M059J (cell line): ENCODE results near the gene CNTF. TPM values are rescaled to one million over a fixed set of nuclear protein-coding genes. Genes with fewer than 3 reads are reported as not detected.
A peak's percentile ranks its signal among the peaks of the same experiment; 100 is the strongest.
"Not testable (repeated sequence)": the region's sequence is repeated elsewhere in the genome, so short reads cannot be mapped to it uniquely, and the experiment has no call there.

Experiments used
- DNase-seq: peaks from one replicate; pipeline ENCODE4 v3.0.0-alpha.2; 2012; ENCODE audit warnings: low read depth
- total RNA-seq: library from RNA; depleted of rRNA; stranded (reverse); fragments of >200 nt; shearing (Covaris generic); gene quantifications from 2 replicates; pipeline ENCODE4 v1.2.3, GENCODE V29; 2014; rRNA removed

Gene CNTF, protein sequence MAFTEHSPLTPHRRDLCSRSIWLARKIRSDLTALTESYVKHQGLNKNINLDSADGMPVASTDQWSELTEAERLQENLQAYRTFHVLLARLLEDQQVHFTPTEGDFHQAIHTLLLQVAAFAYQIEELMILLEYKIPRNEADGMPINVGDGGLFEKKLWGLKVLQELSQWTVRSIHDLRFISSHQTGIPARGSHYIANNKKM
- 0.17 and 0.89 TPM in 2 replicates for total RNA-seq

DNA sequence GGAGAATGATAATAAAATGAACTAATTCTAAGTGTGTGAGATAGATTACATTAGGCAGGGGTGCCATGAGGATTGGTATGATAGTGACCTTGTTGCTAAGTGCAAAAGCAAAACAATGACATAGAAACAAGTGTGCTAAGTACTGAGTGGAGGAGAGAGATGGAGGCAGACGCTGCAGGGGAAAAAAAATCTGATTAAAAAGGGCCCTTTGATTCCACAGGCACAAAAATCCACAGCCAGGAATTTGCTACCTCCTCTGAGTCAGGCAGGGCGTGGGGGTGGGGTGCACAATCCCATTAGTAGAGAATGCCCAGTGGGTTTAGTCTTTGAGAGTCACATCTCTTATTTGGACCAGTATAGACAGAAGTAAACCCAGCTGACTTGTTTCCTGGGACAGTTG lies at the start of gene CNTF:
Gene CNTF (plus strand): TSS at position 322 of the 400 bp plus-strand sequence. CDS start 88 bp downstream, outside the sequence.
- DNase-seq = no peak

DNA sequence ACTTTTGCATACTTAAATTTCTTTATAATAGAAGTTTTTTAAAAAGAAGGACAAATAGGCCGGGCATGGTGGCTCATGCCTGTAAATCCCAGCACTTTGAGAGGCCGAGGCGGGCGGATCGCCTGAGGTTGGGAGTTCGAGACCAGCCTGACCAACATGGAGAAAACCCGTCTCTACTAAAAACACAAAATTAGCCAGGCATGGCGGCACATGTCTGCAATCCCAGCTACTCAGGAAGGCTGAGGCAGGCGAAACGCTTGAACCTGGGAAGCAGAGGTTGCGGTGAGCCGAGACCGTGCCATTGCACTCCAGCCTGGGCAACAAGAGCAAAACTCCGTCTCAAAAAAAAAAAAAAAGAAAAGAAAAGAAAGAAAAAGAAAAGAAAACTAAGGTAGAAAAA lies 49.6 kb upstream of the CNTF start:
- not testable (repeated sequence) for DNase-seq

DNA sequence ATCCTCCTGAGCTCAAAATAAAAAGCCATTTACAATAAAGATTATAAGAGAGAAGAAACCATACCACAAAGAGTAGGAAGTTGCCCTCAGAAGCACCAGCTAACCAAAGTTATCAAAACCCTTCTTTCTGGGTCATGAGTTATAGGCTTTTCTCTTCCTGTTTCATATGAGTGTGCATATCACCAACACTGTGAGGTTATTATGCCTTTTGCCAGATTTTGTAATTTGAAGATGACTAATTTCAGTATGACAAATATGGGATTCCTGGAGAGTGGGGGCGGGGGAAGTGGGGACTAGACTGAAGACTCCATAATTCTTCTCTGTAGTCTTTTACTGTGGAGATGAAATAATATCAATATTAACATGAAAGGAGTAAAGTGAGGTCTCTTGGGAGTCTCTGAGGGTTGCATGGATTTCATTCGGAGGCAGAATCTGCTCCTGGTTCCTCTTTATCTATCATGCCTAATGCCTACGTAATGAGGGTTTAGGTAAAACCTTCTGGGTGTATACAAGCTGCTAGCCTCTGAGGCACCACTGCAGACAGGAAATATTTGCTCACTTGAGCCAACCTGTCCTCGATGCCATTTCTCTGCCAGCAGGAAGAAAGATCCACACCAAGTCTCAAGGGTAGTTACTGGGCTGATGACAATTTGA lies 48.9 kb upstream of the CNTF start:
- peak; percentile 91 for DNase-seq

DNA sequence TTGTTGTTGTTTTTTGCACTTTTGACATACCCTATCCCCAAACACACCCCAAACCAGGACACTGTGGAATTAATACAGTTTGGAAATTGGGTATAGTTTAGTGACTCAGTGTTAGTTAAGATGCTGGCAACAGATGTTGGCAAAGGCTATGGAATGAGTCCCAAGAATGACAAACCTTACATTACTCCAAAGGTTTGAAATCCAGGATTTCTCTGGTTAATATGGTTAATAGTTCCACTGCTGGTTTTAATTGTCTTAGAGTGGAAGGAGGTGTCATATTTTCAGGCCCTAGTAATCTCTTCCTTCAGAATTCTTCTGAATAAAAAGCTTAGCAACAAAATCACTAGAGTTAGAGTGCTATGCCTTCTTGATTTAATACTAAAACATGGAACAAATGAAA lies 47.6 kb upstream of the CNTF start:
- peak; percentile 60 for DNase-seq

DNA sequence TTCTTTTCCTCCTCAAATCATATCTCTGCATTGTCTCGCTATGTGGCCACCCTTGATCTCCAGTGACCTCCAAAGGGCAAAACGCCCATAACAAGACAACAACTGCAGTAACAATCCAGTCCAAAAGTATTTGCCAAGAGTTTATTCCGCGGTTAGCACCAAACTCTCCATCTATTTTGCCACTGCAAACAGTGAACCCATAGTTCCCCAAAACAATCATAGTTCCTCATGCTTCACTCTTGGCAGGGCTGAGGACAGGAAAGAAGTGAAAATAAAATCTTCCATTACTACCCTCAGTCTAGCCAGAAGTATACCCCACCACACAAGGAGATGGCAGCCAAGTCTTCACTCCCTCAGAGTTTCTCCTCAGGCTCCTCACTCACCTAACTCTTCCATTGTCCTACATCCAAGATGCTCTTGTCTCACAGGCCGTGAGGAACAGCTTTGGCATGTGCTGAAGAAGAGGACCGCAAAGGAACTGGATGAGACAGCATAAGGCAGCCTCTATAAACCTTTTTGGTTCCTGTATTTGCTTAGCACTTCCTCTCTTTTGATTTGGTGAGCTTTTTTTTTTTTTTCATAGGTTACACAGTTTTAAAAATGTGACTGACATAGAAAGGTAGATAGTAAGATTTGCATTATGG lies 47.0 kb upstream of the CNTF start, which contains the start of gene LPXN:
Gene LPXN (minus strand): TSS at position 480 of the 644 bp plus-strand sequence. CDS start 84 bp downstream, at position 396.
- DNase-seq = peak; percentile 86

DNA sequence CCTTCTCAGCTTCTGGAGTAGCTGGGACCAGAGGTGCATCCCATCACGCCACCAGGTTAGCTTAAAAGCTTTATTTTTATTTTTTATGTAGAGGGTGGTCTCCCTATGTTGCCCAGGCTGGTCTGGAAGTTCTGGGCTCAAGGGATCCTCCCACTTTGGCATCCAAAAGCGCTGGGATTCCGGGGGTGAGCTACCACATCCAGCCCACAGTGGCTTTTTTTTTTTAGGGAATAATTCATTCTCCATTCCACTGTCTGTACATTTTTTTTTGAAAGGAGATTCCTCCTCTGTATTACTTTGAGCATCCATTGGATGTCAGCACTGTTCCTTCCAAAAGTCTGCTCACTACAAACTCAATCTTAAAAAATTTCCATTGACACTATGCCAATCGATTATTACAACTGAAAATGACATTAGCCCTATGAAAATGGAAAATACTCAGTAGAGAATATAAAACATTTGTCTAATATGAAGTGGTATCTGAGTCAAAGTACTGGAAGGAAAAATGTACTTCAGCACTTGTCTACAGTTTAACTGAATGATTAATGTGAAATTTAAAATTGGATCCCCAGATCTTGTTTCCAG lies 45.5 kb upstream of the CNTF start:
- DNase-seq = peak; percentile 57

DNA sequence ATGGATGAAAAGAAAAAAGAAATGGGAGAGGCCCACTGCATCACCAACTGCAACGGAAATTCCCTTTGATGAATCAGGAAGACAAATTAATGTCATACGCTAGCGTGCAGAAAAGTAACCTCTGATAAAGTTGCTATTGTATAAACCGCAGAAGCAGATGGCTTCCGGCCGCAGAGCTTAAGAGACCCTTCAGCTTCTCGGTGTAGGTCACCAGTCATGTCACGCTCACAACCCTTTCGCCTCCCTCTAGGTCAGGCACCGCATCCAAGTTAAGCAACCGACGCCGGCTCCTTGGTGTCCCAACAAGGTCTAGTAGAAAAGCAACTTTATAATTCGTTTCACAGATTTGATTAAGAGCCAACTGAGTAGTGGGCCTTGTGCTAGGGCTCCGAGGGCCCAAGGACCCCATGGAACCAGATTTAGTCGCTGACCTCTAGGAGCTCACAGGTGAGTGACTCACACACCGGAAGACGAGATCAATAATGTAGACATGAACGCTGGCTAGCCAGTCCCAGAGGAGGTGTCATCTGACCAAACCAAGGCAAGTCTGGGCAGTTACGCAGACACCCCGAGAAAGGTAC lies 44.8 kb upstream of the CNTF start:
- peak; percentile 93 for DNase-seq

DNA sequence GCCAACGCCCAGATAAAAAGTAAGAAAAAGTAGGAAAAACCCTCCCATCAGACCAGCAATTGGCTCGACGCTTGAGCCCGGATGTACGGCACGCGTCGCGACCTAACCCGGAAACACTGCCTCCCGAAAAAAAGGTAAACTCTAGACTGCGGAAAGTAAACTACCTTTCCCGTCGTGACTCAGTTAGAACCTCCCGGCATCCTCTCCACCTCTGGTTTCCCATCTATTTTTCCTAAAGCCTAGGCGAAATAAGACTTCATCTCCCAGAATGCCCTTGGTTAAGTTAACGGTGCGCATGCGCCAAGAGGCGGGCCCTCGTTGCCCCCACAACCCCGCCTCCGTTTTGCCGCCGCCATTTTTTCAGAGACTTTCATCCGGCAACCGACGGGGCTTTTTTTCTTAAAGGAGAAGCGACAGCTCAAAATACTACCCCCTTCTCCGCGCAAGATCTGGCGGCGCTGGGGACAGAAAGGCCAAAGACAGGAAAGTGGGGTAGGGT lies 44.3 kb upstream of the CNTF start:
- peak; percentile 99 for DNase-seq

DNA sequence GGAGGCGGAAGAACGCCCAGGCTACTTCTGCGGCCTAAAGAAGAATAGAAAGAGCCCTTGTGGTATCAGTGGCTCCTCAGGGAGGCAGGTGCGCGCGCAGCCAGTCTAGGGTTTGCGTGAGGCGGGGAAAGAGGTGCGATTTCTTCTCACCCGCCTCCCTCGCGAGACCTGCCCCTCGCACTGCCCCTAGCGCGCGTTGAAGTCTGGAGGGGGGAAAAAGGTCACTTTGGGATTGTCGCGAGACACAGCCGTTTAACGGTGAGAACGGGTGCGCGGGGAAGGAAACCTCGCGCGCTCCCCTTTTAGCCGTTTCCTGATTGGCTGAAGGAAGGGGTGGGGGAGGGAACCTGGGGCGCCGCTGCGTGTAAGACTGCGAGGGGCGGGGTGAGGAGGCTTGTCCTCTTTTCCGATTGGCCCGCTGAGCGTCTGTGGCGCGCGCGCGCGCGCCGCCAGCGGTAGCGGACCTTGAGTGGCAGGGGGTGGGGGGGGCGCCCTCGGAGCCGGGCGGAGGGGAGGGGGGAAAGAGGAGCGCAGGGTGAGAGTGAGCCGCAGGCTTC lies 43.8 kb upstream of the CNTF start, which contains the start of gene ZFP91:
Gene ZFP91 (plus strand): TSS at position 429 of the 557 bp plus-strand sequence. CDS start 219 bp downstream, outside the sequence.
- DNase-seq = peak; percentile 98

DNA sequence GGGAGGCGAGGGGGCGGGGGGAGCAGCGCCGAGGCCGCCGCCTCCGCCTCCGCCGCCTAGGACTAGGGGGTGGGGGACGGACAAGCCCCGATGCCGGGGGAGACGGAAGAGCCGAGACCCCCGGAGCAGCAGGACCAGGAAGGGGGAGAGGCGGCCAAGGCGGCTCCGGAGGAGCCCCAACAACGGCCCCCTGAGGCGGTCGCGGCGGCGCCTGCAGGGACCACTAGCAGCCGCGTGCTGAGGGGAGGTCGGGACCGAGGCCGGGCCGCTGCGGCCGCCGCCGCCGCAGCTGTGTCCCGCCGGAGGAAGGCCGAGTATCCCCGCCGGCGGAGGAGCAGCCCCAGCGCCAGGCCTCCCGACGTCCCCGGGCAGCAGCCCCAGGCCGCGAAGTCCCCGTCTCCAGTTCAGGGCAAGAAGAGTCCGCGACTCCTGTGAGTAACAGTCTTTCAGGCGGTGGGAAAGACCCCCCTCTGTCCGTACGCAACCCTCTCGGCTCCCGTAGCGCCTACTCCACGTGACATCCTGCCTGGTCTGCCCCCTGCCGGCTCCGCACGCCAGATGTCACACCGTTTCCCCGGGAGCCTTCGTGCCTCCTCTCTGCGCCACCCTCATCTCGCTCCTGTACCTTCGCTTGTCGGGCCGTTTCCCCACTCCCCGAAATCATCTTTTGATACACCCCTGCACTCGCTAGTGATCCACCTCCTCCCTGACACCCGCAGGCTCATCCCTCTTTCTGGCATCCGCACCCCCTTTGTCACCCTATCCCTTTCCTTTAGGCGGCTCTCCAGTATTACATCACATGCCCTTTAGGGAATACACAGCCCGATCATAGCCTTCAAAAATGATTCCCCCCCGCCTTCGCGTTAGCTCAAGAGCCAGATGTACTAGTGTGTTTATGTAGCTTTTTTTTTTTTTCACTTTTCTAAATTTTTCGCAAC lies 43.0 kb upstream of the CNTF start:
- DNase-seq = peak; percentile 86

DNA sequence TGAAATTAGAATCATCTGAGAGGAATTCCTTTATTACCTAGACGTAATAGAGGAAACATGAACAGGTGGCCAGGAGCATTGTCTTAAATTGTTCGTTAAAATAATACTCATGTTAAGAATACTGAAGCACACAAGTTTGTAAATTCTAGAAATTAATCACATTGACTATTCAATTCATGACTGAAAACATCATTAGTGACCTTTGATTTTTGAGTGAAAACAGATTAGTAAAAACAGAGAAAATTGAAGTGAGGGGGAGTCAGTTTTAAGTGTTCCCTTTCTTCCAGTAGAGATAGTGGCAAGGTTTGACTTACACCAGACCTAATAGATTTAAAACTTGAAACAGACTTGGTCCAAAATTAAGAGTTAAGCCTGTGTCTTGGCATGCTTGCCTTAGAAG lies 42.2 kb upstream of the CNTF start:
- no peak for DNase-seq

DNA sequence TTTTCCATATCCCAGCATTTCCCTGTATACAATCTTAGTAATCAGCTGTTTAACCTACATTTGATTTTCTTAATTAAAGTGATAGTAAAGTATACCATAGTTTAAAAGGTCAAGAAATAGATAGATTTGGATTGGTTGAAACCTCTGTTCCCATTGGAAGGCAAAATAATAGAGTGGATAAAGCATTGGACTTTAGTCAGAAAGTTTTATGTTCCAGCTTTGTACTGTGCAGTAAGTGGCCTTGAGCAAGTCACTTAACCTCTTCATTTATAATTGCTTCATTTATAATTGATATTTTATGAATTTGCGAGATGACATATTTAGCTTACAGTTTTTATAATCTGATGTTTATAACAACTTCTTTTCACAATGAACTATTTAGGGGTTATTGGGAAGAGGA lies 40.0 kb upstream of the CNTF start:
- DNase-seq = no peak

DNA sequence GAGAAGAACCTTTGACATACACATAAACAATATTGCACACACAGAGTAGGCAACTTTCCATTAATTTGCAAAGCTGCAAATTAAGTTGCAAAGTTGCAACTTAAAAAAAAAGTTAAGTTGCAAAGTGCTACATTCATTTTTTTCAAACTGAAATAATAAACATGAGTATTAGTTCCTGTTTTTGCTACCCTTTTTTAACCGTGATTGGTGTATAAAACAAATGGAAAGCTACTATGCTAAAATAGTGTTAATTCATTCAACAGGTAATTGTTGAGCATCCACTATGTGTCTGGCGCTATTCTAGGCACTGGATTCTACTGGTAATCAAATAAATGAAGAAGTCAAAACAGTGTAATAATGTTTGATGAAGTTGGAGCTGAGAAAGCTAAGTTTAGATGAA lies 35.5 kb upstream of the CNTF start:
- no peak for DNase-seq

DNA sequence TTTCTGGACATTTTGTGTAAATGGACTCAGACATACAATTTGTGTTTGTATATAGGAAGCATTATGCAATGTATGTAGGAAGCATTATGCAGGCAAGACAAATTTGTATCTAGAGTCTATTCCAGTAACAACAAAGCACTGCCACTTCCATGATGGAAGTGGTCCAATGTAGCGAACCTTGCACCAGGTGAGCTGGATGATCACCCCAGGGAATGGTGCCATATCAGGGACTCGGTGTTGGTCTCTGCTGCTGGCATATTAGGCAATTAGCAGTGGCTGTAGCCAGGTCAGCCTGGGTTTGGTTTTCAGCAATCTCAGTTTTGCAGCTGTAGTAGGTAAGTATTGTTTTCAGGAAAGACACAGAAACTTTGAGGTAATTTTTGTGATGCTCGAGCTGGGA lies 30.8 kb upstream of the CNTF start:
- no peak for DNase-seq

DNA sequence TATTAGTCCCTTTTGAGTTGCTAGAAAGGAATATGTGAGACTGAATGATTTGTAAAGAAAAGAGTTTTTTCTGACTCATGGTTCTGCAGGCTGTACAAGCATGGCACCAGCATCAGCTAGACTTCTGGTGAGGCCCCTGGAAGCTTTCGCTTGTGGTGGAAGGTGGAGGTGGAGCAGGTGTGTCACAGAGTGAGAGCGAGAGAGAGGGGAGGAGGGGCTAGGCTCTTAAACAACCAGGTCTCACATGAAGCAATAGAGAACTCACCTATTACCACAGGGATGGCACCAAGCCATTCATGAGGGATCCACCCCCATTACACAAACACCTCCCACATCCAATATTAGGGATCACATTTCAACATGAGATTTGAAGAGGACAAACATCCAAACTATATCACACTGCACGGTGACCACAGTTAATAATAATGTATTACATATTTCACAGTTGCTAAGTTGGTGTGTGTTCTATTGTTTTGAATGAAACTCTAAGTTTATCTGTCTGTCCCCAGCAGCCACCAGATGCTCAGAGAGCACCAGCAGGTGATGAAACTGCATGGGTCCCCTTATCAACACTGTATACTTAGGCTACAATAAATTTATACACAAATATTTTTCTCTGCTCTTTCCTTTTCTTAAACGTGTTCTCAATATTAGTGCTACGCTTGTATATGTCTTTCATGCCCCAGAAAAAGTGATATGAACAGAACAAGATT lies 29.5 kb upstream of the CNTF start:
- DNase-seq = no peak

DNA sequence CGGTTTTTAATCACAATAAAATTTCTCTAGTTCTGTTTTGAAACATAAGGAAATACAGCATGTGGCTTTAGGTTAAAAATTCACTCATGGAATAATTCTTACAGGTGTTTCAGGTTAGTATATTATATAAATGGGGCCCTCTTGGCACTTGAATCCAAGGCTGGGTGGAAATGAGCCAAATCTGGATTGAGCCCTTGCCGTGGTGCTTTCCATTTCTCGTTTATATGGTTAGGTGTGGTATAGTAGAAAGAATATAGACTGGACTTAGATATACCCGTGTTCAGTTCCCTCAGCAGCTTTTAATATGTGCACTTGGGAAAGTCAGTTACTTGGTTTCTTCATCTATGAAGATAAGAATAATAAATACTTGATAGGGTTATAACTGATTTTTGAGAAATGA lies 27.6 kb upstream of the CNTF start:
- DNase-seq = no peak

DNA sequence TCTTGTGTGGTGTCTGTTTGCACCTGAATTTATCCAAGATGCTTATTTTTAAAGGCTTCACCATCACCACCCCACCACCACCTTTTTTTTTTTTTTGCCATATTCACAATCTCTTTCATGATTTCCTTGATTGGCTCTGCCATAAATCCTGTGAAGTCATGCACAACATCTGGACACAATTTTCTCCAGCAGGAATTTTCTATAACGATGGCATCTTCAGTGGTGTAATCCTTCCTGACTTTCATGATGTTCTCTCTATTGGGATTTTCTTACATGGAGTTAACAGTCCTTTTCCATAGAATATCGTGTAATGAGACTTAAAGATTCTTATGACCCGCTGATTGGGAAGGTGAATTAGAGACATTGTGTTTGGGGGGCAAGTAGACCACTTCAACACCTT lies 25.8 kb upstream of the CNTF start:
- DNase-seq = no peak

DNA sequence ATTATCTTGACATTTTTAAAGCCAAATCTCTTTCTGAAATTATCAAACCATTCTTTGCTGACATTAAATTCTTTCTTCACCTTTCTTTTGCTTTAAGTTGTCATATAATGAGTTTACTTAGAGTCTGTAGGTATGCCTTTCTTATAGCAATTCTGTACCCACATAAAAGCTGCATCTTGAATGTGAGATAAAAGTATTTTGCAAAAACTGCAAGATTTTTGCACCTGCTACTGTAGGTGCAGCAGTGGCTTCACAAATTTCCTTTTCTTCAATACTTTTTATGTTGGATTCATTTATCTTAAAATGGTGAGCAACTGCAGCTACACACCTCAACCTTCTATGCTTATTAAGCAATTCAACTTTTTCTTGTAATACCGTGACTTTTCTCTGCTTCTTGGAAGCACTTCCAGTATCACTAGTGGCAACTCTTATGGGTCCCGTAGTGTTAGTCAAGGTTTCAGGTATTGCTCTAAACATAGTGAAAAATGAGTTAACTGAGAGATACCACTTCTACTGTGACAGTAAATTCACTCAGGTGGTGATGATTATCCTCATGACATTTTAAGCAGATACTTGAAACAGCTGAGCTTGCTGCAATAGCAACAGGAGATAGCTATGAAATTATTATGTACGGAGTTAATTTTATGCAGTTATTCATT lies 24.9 kb upstream of the CNTF start:
- DNase-seq = no peak

DNA sequence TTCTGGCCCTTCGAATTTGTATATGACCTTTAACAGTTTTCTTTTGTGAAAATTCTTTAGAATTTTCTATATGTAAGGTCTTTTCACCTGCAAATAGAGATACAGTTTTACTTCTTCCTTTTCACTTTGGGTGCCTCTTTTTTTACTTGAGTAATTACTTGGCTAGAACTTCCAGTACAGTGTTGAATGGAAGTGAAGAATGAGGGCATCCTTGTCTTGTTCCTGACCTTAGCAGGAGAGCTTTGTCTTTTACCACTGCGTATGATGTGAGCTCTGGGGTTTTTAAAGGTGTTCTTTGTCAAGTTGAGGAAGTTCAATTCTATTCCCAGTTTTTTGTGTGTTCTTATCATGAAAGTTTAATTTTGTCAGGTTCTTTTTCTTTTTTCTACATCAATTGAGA lies 22.0 kb upstream of the CNTF start:
- DNase-seq = no peak
